GM12891 (cell line): ENCODE measurements around the gene ADAMTS4.

Source experiments
- DNase-seq: peaks from one replicate; pipeline ENCODE4 v3.0.0; 2011; ENCODE audit warnings: low spot score; ENCODE audit not compliant: insufficient read length
- FAIRE-seq: peaks from 2 replicates; lab custom pipeline; 2011; peaks lifted over from hg19 to GRCh38; lab: Jason Lieb, UNC
- PAX5 ChIP-seq: IDR thresholded peaks from 2 replicates; pipeline ENCODE4 v1.6.1; 2011; ENCODE audit warnings: low read length, moderate library complexity, mild to moderate bottlenecking; ENCODE audit not compliant: insufficient read depth, severe bottlenecking
- POLR2A ChIP-seq: IDR thresholded peaks from 2 replicates; pipeline ENCODE4 v1.6.1; 2011; ENCODE audit warnings: low read depth, low read length, control low read depth
- POLR2AphosphoS5 ChIP-seq: IDR thresholded peaks from 2 replicates; pipeline ENCODE4 v1.6.1; 2011; ENCODE audit warnings: low read depth, low read length, control low read depth
- POU2F2 ChIP-seq: IDR thresholded peaks from 2 replicates; pipeline ENCODE4 v1.6.1; 2011; ENCODE audit warnings: low read depth, mild to moderate bottlenecking, control low read depth, low read length, moderate library complexity
- SPI1 ChIP-seq: IDR thresholded peaks from 2 replicates; pipeline ENCODE4 v1.6.1; 2011; ENCODE audit warnings: low read depth, low read length, control low read depth
- TAF1 ChIP-seq: IDR thresholded peaks from 2 replicates; pipeline ENCODE4 v1.6.1; 2011; ENCODE audit warnings: low read depth, low read length, control low read depth

ADAMTS4 gene

DNA sequence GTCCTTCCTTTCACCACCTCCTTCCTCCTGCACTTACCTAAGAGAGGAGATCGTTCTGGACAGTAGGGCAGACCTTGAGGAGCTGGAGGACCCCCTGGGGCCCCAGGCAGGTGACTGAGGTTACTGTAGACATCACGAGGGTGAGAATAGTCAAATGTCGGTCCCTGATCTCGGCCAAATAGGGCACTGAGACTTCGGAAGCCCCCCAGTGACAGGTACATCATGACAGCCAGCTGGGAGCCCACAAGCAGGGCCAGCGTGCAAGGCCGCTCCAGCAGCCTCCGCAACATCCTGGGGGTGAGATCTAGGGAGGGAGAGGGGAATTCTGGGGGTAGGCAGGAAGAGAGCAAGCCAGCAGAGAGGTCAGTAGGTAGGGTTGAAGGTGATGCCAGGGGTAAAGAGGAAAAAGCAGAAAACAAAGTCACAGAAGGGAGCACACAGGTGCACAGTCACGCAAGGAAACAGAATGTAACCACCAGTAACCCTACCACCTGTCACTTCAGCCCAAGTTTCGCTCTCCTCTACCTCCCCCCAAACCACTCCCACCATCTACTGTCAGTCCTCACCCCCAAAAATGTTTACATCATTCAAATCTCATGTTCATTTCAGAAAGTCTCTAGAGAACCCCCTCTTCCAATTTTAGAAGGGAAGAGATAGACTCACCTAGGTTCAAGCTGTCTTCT is 22.9 kb downstream of the ADAMTS4 start:
- FAIRE-seq (no peak), DNase-seq (peak; percentile 57)
- no peak for TF ChIP-seq POU2F2
- TF ChIP-seq PAX5, result no peak
- TF ChIP-seq TAF1, result no peak
- TF ChIP-seq POLR2A, result no peak
- TF ChIP-seq POLR2AphosphoS5, result no peak
- no peak for TF ChIP-seq SPI1

DNA sequence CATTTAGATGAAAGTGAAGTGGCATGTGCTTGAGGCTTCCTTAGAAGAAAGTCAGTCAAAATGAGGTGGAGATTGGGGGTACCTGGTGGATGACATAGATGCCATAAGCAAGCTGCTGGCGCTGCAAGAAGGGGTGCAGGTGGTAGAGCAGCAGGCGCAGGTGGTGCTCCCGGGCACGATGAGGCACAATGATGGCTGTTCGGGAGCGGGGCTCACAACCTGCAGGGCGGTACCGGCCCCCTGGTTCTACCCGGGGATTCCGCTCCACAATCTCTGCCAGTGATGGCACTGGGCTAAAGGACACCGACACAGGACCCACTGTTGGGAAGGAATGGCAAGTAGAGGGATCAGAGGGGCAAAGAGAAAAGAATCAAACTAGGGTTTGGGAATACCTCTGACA is 23.9 kb downstream of the ADAMTS4 start:
- DNase-seq, result no peak
- no peak for TF ChIP-seq POLR2A
- FAIRE-seq, result no peak

DNA sequence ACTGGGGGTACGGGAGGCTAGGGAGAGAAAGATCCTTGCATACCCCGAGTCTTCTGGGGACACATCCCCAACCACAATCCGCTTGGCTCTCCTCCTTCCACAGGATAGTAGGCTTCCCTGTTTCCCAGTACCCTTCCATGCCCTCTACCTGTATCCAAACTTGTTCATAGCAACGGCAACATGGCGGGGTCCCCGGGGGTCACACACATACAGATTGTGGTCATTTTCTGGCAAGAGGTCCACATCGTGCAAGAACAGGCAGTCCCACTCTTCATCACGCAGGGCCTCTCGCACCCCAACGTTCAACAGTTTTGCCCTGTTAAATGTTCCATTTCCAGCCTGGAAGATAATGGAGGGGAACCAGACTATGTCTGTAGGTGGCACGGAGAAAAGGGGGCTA is 25.1 kb downstream of the ADAMTS4 start:
- DNase-seq, result no peak
- no peak for FAIRE-seq
- TF ChIP-seq PAX5 (no peak), POU2F2 (no peak), POLR2A (no peak), SPI1 (no peak), TAF1 (no peak), POLR2AphosphoS5 (no peak)

DNA sequence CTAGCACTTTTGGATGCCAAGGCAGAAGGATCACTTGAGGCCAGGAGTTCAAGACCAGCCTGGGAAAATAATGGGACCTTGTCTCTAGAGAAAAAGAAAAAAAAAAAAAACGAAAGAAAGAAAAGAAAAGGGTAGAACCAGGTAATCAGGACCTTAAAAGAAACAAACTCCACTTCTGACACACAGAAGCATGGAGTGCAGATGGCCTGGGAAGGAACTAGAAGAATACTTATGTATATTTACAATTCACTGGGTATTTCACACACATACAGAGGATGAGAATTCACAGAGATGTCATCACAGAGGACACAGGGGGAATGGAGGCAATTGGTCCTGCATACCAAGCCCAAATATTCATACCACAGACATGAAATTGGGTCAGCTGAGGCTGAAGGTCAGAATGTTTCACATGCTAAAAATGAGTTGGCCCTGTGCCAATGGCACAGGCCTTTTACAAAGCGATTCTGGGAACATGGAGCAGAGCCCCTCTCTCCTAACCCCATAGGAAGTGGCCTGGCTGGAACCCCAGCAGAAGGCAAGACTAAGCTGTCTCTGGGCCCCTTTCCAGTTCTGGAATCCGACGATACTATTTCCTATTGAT is 26.0 kb downstream of the ADAMTS4 start:
- TF ChIP-seq POU2F2 (no peak), SPI1 (no peak), TAF1 (no peak), POLR2AphosphoS5 (no peak), POLR2A (no peak), PAX5 (no peak)
- no peak for FAIRE-seq
- no peak for DNase-seq

DNA sequence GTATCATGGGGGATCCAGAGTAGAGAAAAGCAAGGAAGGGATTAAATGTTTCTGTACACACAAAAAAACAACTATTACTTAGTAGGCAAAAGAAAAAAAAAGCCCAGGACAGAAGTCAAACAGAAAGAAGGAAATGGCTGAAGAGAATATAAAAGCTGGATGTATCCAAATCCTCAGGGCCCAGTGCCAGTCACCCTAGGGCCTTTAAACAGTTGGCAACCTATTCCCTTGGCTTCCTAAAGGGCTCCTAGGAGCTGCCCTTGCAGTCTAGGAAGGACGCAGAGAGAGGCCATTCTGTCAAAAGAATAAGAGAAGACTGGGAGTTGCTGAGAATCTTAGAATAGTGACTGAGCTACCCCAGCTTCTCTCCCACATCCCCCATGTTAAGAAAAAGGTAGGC is 26.5 kb downstream of the ADAMTS4 start:
- TF ChIP-seq POLR2AphosphoS5 (no peak), SPI1 (no peak), PAX5 (no peak), POLR2A (no peak)
- FAIRE-seq, result no peak

DNA sequence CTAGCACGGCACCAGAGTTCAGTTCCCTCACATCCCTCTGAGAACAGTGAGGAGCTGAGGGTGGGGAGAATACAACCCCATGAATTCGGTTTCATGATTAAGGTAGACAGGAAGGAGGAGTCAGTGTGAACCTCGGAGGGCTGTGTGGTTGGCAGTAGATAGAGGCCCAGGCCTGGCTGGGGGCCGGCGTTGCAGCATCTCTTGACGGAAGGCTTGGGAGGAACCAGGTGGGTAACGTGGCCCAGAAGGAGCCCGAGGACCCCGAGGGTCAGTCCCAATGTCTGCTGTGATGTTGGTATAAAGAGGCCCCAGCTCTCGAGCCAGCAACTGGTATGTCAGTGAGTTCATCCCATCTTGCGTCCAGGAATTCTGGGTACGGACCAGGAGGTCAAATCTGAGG is 27.2 kb downstream of the ADAMTS4 start:
- TF ChIP-seq POLR2AphosphoS5 (no peak), POU2F2 (no peak), POLR2A (no peak), TAF1 (no peak), PAX5 (no peak), SPI1 (no peak)
- DNase-seq (no peak), FAIRE-seq (no peak)

More for the DNA sequence above, 26.5 kb downstream of the ADAMTS4 start:
- DNase-seq, result no peak

DNA sequence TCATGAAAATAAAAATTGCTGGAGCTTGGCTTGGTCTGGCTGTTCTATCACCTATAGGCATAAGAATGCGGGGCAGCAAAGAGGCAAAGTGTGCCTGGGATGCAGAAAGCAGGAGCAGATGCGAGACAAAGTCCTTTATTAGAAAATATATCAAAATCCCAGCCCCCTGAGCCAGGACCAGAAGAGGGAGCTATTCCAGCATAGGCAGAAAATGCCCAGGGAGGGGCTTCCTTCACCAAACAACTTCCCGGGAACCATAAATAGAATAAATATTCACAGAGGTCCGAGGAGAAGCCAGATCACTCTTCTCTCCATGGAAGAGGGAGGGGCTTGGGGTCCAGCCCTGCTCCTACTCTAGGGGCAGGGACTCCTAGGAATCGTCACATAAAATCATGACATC is 27.7 kb downstream of the ADAMTS4 start:
- FAIRE-seq (no peak), DNase-seq (no peak)
- no peak for TF ChIP-seq SPI1
- TF ChIP-seq TAF1, result no peak
- no peak for TF ChIP-seq POU2F2
- no peak for TF ChIP-seq POLR2A
- no peak for TF ChIP-seq PAX5
- no peak for TF ChIP-seq POLR2AphosphoS5

DNA sequence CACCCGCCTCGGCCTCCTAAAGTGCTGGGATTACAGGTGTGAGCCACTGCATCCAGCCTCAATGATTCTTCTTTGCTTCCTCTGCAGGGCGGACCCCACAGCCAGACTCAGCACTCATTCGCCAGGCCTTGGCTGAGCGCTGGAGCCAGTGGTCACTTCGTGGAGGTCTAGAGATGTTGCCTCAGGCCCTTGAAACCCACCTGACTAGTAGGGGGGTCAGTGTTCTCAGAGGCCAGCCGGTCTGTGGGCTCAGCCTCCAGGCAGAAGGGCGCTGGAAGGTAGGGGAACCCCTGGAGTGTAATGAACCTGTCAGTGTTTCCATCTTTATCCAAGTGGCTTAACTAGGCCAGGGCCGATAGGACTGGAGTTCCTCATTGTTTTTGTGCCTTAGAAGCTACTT is 29.9 kb downstream of the ADAMTS4 start:
- FAIRE-seq (no peak), DNase-seq (no peak)
- TF ChIP-seq PAX5 (no peak), SPI1 (no peak), POU2F2 (no peak), POLR2AphosphoS5 (no peak), TAF1 (no peak), POLR2A (no peak)

DNA sequence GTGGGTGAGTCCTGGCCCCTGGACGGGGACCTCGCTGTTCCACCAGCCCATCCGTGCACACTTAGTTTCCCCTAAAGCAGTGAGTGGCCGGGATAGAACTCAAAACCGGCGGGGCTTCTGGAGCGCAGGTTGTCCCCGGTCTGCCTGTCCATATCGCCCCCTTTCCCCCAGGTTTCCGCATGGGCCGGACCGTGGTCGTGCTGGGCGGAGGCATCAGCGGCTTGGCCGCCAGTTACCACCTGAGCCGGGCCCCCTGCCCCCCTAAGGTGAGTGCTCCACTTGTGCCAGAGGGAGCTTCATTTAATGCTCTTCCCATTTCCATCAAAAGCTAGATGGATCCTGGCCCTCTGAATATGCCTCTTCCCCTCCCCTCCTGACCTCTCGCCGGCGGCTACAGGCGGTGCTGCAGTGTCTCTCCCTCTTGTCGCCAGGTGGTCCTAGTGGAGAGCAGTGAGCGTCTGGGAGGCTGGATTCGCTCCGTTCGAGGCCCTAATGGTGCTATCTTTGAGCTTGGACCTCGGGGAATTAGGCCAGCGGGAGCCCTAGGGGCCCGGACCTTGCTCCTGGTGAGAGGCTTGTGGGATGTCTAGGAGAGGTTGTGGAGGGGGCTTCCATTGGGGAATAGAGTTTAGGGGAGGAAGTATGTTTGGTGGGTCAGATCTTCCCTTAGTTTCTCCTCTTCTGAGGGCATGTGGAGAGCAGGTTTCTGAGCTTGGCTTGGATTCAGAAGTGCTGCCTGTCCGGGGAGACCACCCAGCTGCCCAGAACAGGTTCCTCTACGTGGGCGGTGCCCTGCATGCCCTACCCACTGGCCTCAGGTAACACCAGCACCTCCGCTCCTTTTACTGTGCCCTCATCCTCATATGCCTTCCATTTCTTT is 31.9 kb downstream of the ADAMTS4 start:
- no peak for DNase-seq
- FAIRE-seq, result peak; percentile 48
- no peak for TF ChIP-seq PAX5
- no peak for TF ChIP-seq SPI1
- TF ChIP-seq TAF1, result no peak
- TF ChIP-seq POLR2A, result no peak
- no peak for TF ChIP-seq POLR2AphosphoS5
- no peak; the same call in 1 of the 2 replicates for TF ChIP-seq POU2F2

DNA sequence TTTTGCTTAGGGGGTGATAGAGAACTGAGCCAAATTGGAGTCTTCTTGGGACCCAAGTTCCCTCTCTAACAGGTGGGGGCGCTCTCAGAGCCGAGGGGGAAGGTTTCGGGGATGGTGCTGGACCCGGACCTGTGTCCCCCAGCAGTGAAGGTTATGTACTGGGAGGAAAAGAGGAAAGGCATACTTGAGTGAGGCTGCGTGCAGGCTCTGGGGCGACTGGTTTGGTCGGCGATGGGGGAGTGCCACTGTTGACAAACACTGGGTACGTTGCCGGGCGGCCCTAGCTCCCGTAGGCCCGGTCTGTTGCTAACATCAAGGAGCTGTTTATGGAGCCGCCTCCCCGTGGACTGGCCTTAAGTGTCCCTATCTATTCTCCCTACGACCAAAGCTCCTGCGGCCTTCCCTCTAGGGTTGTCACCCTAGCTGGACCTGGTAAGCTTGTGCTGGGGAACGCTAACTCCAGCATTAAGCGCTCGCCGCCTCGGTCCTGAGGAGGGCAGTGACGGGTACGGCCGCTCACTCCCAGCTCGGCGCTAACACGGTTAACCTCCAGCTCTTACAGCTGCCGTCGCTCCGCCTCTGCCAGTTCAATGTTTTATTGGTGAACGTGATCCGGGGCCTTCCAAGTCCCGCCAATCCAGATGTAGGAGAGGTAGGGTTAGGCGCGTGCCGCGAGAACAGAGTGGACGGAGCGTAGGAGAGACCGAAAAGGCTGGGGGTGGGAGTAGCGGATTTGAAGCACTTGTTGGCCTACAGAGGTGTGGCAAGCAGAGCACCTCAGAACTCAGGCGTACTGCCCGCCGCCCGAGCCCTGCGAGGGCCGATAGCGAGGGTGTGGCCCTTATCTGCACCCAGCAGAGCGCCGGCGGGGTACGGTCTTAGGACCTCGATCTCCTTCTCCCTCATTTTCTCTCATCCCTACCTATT is 32.8 kb downstream of the ADAMTS4 start, which contains the start of gene PPOX:
Gene PPOX, plus strand, starts transcription at position 685 of the 927 bp plus-strand sequence. CDS start 422 bp downstream, outside the sequence.
- TF ChIP-seq SPI1 (0 out of 2 replicates have a peak, but pooled peaks have one; percentile 7), PAX5 (no peak), TAF1 (peak; percentile 53; the same call in 1 of the 2 replicates), POU2F2 (peak; percentile 36; the same call in 1 of the 2 replicates), POLR2AphosphoS5 (peak; percentile 87), POLR2A (peak; percentile 92)
- DNase-seq, result peak; percentile 83
- FAIRE-seq, result peak; percentile 97
